CD4-positive, alpha-beta T cell treated with Interleukin-17A for 4 hours (primary cell): ENCODE measurements around the gene TBC1D16.

Experiments used
- DNase-seq: peaks from one replicate; pipeline ENCODE4 v3.0.0-alpha.2; 2020; ENCODE audit warnings: mixed read lengths

The TBC1D16 gene

GRCh38 chr17:79948945-79949655 lies 86.6 kb downstream of the TBC1D16 start:
- DNase-seq = no peak

GRCh38 chr17:79948406-79948944 lies 87.2 kb downstream of the TBC1D16 start:
- no peak for DNase-seq

- no peak for DNase-seq
These were observed 88.2 kb downstream of the TBC1D16 start for GRCh38 chr17:79947351-79948031.

DNA sequence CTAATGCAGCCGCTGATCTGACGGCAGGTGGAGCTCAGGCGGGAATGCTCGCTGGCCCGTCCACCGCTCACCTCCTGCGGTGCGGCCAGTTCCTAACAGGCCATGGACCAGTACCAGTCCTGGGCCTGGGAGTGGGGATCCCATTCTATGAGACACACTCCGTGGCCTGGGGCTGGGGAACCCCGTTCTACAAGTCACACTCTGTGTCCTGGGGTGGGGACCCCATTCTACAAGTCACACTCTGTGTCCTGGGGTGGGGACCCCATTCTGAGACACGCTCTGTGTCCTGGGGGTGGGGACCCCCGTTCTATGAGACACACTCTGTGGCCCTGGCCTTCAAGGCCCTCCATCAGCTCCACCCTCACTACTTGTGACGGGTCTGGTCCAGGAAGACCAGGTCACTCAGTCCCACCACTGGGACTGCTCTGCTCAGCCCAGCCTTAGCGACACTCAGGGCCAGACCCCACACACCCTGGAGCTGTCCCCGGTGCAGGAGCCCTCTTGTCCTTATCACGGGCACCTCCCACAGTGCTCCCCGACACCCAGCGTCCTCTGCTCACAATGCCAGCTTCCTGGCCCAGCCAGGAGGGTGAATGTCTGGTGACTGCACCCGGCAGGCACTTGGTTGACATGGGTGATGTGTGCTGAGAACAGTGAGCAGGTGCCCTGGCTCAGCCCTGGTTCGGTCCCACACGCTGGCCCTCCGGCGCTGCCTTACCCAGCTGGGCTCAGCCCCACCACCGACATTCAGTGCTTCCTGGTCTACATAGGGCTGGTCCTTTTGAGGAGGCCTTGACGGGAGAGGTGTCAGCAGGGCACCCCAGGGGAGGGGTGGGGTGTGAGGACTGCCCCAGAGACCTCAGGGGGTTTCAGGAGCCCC lies 89.1 kb downstream of the TBC1D16 start:
- DNase-seq = no peak

- DNase-seq = no peak
These were observed 89.9 kb downstream of the TBC1D16 start for GRCh38 chr17:79945591-79946255.

DNA sequence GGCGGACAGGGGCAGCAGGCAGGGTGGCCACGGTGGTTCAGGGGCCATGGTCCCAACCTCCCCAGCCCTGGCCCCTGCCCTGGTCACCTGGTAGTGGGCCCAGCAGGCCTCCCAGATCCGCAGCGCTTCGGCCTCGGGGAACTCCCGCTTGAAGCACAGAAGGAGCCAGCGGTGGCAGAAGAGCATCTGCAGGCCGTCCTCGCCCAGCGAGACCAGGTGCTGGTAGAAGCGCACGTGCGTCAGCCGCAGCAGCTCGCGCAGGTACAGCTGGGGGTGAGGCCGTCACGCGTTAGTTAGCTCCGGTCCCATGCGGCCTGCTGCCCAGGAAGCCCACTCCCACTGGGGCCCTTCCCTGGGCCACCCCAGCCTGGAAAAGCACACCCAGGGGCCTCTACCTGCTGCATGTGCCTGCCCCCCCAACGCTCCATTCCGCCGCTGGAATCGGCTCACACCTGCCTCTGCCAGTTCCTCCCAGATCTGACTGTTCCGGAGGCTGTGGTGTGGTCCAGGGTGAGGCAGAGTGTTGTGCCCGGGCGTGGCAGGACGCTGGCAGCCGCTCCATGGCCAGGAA lies 90.8 kb downstream of the TBC1D16 start:
- DNase-seq = no peak

- DNase-seq = no peak
These were observed 91.3 kb downstream of the TBC1D16 start for GRCh38 chr17:79944251-79944812.

DNA sequence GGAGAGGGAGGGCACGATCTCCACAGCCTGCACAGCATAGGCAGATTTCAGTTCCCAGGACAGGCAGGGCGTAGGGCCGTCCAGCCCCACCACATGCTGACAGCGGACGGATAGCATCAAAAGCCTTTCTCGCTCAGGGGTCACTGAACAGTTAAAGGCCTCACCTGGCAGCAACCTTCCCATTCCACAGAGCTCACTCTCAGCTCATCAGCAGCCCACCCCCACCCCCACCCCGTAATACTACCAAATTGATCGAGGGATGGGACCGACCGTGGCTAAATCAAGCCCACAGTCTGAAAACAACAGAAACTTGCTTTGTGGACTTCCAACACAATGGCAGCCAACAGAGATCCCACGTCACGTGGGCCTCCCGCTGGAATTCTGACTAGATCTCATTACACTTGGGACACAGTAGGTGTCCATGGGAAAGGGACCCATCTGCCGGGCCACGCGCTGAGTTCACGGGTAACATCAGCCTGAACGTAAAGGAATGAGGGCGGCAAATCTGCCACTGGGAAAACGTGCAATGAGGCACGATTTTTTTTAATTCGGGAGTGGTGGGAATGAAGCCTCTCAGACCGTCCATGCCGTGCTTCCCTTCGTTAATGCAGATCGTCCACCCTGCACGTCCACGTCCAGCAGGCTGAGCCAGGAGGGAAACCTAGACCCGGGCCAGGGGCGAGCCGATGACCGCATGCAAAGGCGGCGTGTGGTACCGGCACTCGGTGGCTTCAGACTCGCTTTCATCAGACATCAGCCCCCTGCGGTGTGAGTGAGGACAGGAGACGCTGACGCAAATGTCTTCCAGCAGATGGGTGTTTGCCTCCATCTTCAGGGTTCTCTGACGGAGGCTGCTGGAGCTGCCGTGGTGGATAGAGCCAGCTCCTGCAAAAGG lies 92.1 kb downstream of the TBC1D16 start:
- no peak for DNase-seq

GRCh38 chr17:79942591-79943346 lies 92.9 kb downstream of the TBC1D16 start:
- peak; percentile 37 for DNase-seq

DNA sequence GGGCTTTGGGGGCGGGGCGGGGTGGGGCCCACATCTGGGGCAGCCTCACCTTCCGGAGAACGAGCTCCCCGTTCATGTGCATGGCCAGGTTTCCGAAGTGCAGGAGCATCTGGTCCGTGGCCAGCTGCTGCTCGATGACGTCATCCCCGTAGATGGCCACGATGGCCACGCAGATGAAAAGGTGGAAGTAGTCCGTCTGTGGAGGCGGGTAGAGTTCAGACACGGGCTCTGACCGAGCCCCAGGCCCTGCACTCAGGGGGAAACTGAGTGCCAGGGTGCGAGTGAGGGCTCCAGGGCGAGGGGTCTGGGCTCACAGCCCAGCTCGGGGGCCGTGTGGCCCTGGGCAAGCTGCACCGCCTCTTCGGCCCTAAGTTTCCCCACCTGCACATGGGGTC lies 93.7 kb downstream of the TBC1D16 start:
- no peak for DNase-seq

- DNase-seq = no peak
These were observed 94.3 kb downstream of the TBC1D16 start for GRCh38 chr17:79941088-79942010.

- no peak for DNase-seq
These were observed 95.1 kb downstream of the TBC1D16 start for GRCh38 chr17:79940459-79941087.

GRCh38 chr17:79939755-79940458 lies 95.8 kb downstream of the TBC1D16 start:
- DNase-seq = no peak

GRCh38 chr17:79939094-79939435 lies 96.6 kb downstream of the TBC1D16 start:
- no peak for DNase-seq

DNA sequence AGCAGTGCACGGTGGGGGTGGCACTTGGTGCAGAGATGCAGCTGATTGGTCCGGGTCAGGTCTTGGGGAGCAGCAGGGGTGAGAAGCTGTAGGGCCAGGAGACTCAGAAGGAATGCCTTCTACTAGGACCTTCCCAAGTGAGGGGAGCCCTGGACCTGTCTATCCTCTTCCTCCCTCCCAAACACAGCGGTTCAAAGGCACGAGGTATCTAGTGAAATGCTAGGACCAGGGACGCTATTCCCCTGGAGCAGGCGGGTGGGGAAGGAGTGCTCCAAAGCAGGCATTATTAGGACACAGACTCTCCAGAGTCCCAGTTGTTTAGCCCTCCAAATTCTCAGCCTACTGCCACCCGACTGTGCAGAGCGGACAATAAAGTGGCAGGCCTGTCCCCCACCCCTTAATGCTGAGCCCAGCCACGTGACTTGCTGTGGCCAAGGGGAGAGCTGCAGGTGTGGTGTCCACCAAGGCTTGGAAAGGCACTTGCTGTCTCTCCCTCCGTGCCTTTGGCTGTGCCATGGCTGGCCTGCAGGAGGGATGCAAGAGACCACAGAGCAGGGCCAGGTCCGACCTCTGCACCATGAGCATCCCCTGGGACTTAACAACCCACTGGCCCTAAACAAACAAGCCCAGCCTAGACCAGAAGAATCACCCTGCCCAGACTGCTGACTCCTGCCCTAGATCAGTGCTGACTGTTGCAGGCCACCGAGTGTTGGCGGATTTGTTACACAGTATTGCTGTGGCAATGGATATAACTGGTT lies 97.2 kb downstream of the TBC1D16 start:
- no peak for DNase-seq

DNA sequence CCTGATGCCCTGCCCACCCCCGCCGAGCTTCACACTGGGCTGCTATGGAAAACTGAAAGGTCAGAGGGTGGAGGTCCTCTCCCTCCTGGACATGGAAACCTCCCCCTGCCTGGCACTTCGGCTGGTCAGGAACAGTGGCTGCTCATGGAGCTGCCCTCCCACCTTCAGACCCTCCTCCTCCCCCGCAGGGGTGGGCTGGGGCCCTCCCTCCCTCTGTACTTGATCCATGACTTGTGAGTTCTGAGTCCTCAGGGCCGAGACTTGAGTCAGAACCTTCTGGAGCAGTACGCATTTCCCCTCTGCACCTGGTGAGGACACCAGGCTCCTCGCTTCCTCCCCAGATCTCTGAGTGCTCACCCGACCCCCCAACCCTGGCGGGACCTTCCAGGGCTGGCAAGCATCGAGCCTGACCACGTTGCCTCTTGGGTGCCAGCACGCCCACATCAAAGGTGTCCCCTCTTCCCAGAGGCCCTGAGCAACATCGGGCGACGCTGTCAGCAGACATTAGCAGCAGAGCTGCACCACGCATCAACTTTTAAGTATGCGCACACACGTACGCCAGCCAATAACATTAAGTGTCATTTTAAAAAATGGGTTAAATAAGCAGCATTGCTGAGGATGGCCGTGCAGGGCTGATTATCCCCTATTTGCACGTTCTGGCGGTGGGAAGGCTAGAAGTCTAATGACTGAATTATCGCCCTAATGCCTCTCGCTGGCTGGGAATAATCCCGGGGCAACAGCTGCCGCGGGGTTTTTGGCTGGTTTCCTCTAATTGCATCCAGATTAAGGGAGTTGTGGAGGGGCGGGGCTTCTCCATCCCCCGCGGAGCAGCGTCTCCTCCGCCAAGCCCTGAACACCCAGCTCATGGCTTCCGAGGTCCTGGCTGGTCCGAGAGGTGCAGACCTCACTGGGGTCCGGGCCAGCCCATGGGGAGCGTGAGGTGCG lies 98.0 kb downstream of the TBC1D16 start:
- no peak for DNase-seq
